ENCODE measurements around the gene SLC38A3.

- no peak for TF ChIP-seq EZH2phosphoT487 (IDR thresholded peaks at IDR 0.05; ENCODE audit: insufficient read depth, low read depth)
- TF ChIP-seq EZH2 (IDR thresholded peaks at IDR 0.05; ENCODE audit: insufficient read depth, poor library complexity, severe bottlenecking) = no peak
These were observed 5.1 kb downstream of the SLC38A3 start for GRCh38 chr3:50210176-50210509.

All from GM23248 (cell line).